ENCODE data around the gene RBCK1. TPM values are rescaled to one million over a fixed set of nuclear protein-coding genes. Genes with fewer than 3 reads are reported as not detected.

The RBCK1 gene
- 46.8 and 50.8 TPM in 2 replicates for total RNA-seq (2021)
- long read RNA-seq, transcript RBCK1-202 (12 exons, 2,774 nt) = major isoform, 61 of 143 reads
- long read RNA-seq, transcript RBCK1-209 (11 exons, 2,613 nt) = minor isoform, 27 of 143 reads
- long read RNA-seq, transcript RBCK1-203 (10 exons, 2,208 nt) = minor isoform, 5 of 143 reads
- long read RNA-seq, partial matches to known transcripts = 9 of 143 reads
- long read RNA-seq, other reads (novel, unspliced or antisense) = 32 of 143 reads

- Histone ChIP-seq H3K79me1 (ENCODE audit: insufficient read depth, low read depth, low read length, poor library complexity, severe bottlenecking) (no peaks in the 10 kb centered on the region), H2BK5ac (ENCODE audit: insufficient read length, low read length) (no peak within 1 kb of the TSS), H3K4me2 (ENCODE audit: insufficient read depth, insufficient read length, low read length) (peak within 1 kb of the TSS; percentile 87), H3K14ac (ENCODE audit: insufficient read depth, low read length) (peak within 1 kb of the TSS; percentile 50), H3K9me3 (ENCODE audit: control insufficient read depth, low read depth, low read length) (no peaks in the 10 kb centered on the region), H2BK120ac (ENCODE audit: low read depth, low read length, poor library complexity, severe bottlenecking) (no peak within 1 kb of the TSS), H3T11ph (ENCODE audit: low read length) (no peak within 1 kb of the TSS), H3K79me2 (ENCODE audit: insufficient read depth, low read length) (peaks cover 5% of the 10 kb centered on the region; the same call in 1 of the 2 replicates), H4K91ac (ENCODE audit: insufficient read length, low read depth, low read length) (no peak within 1 kb of the TSS), H4K5ac (ENCODE audit: insufficient read length, low read depth, low read length) (no peak within 1 kb of the TSS), H2AK5ac (ENCODE audit: insufficient read length, low read length) (no peak within 1 kb of the TSS), H4K20me1 (ENCODE audit: control insufficient read depth, insufficient read depth, insufficient read length) (no peaks in the 10 kb centered on the region), H3K56ac (ENCODE audit: insufficient read length, low read depth, low read length) (no peak within 1 kb of the TSS), H3K18ac (ENCODE audit: insufficient read length, low read depth, low read length) (peak within 1 kb of the TSS; percentile 87), H3K27ac (ENCODE audit: insufficient read length, low read depth, low read length) (no peak within 1 kb of the TSS), H4K8ac (replicated peaks; ENCODE audit: insufficient read length, low read depth, low read length) (no peak within 1 kb of the TSS), H3K23me2 (ENCODE audit: insufficient read length, low read depth, low read length, poor library complexity, severe bottlenecking) (no peaks in the 10 kb centered on the region), H3K4ac (ENCODE audit: low read depth, low read length) (no peak within 1 kb of the TSS), H3K9ac (ENCODE audit: extremely low read depth, insufficient read length, low read length) (peak within 1 kb of the TSS; percentile 60), H3K4me1 (ENCODE audit: insufficient read depth, low read length) (0 out of 2 replicates have a peak, but pooled peaks cover 2% of the 10 kb centered on the region), H3K27me3 (ENCODE audit: insufficient read depth, low read length) (no peaks in the 10 kb centered on the region), H2BK12ac (ENCODE audit: insufficient read length, low read depth, low read length) (no peak within 1 kb of the TSS), H2BK20ac (ENCODE audit: low read depth, low read length, poor library complexity, severe bottlenecking) (no peak within 1 kb of the TSS), H2BK15ac (ENCODE audit: low read depth, low read length) (no peak within 1 kb of the TSS), H2AFZ (ENCODE audit: low read length) (no peak within 1 kb of the TSS), H3K23ac (ENCODE audit: insufficient read length, low read depth, low read length) (no peak within 1 kb of the TSS)
- Mint-ChIP-seq H3K9me3 (peaks cover 10 to 13% of the 10 kb centered on the region in 2 experiments; a peak in 4 of 5 replicates), H3K27me3 (ENCODE audit: low read depth) (no peaks in the 10 kb centered on the region; the same call in 1 of the 2 replicates), H3K27ac (peak within 1 kb of the TSS; percentile 49 to 97 (median 96)), H3K4me3 (peak within 1 kb of the TSS; percentile 86 to 92), H3K36me3 (ENCODE audit: insufficient read depth in 1 of 3, low read depth in 3 of 3) (peaks cover 29 to 48% (median 32%) of the 10 kb centered on the region in 3 experiments), H3K4me1 (peaks cover 20 to 23% of the 10 kb centered on the region in 2 experiments)
- DNase-seq = peak; percentile 80
- TF ChIP-seq, protein P1, sequence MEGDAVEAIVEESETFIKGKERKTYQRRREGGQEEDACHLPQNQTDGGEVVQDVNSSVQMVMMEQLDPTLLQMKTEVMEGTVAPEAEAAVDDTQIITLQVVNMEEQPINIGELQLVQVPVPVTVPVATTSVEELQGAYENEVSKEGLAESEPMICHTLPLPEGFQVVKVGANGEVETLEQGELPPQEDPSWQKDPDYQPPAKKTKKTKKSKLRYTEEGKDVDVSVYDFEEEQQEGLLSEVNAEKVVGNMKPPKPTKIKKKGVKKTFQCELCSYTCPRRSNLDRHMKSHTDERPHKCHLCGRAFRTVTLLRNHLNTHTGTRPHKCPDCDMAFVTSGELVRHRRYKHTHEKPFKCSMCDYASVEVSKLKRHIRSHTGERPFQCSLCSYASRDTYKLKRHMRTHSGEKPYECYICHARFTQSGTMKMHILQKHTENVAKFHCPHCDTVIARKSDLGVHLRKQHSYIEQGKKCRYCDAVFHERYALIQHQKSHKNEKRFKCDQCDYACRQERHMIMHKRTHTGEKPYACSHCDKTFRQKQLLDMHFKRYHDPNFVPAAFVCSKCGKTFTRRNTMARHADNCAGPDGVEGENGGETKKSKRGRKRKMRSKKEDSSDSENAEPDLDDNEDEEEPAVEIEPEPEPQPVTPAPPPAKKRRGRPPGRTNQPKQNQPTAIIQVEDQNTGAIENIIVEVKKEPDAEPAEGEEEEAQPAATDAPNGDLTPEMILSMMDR (conservative IDR thresholded peaks at IDR 0.05) = no peak
- whole genome bisulfite sequencing (ENCODE audit: extremely low coverage, insufficient read length, low lambda C conversion rate) = no CpG with 5 or more reads among the region's 87 CpGs
These were observed at the start of gene RBCK1 for GRCh38 chr20:407953-408842. RBCK1 (plus strand) TSS chr20:408299; CDS start chr20:408758, 459 bp downstream.

All from H9 (cell line).